Non-pigmented ciliary epithelial cell (primary cell): Measurements from ENCODE around the gene CARD14.
A peak's percentile ranks its signal among the peaks of the same experiment; 100 is the strongest.
"Not testable (repeated sequence)": the region's sequence is repeated elsewhere in the genome, so short reads cannot be mapped to it uniquely, and the experiment has no call there.

ENCODE experiments used
- DNase-seq: peaks from one replicate; pipeline ENCODE4 v3.0.0-alpha.2; 2010; ENCODE audit warnings: low read depth

Gene CARD14

DNA sequence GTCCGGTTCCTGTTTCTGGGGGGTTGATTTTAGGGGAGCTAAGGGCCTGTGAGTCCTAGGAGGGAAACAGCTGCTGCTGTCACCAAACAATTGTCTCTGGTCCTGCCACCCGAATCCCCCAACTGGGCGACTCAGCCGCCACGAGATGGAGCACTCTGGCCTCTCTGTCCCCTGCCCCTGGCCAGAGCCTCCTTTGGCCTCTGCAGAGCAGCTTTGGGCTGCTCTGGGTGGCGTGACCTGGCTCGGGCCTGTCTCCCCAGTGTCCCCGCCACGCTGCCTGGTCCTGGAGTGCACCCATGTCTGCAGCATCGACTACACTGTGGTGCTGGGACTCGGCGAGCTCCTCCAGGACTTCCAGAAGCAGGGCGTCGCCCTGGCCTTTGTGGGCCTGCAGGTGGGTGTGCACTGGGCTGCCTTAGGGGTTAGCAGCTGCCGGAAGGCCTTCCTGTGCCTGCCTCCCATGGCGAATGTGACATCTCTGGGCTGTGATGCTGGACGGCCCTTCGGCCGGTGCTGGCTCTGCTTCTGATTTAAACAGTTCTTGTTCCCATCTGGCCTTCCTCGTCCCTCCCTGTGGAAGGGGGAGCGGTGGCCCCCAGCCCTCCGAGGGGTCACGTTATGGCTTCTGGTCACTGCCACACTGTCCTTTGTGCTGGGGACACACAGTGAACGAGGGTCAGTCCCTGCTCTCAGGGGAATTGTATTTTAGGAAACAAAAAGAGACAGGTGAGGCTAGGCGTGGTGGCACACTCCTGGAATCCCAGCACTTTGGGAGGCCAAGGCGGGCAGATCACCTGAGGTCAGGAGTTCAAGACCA is 79.3 kb downstream of the CARD14 start:
- DNase-seq, result no peak

DNA sequence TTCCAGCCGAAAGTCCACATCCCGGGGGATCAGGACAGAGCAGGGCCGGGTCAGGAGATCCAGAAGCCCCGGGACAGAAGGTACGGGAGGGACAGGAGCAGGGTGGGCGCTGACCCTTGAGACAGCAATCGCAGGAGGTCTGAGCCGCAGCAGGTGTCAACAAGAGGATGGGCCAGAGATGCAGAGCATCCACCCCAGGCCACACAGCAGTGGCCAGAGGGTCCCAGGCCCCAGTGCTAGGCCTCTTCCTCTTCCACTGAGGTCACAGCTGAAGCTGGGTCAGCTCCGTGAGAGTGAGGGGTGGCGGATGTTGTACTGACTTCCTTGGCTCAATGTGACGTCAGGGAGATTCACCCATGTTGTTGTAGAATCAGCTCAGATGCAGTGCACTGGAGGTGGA is 82.1 kb downstream of the CARD14 start:
- no peak for DNase-seq

DNA sequence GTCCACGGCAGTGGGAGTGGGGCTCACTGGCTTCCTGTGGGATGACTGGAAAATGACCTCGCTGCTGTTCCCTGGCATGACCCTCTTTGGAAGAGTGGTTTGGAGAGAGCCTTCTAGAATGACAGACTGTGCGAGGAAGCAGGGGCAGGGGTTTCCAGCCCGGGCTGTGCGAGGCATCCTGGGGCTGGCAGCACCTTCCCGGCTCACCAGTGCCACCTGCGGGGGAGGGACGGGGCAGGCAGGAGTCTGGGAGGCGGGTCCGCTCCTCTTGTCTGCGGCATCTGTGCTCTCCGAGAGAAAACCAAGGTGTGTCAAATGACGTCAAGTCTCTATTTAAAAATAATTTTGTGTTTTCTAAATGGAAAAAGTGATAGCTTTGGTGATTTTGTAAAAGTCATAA is 83.0 kb downstream of the CARD14 start:
- DNase-seq, result no peak

DNA sequence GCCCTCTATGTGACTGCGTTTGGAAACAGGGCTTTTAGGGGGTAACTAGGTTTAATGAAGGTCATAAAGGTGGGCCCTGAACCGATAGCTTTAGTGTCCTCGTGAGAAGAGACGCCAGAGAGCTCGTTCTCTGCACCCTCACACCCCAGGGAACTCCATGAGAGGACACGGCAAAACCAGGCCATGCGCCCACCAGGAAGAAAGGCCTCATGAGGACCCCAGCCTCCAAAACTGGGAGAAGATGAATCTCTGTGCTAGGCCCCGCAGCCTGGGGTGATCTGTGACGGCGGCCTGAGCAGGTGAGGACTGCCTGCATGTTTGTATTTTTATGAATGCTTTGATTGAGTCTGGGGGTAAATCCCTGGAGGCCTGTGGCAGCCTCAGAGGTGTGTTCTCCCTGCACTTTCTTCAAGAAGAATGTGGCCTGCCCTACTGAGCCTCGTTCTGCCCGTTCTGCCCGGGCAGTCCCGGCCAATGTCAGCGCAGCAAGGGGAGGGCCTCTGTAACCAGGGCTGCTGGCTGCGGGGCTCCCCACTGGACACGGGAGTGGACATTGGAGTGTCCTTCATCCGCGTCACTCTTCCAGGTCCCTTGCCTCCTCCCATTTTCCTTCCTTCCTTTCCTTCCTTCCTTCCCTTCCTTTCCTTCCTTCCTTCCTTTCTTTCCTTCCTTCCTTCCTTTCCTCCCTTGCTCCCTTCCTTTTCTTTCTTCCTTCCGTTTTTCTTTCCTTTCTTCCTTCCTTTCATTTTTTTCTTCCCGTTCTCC is 84.0 kb downstream of the CARD14 start:
- no peak for DNase-seq

DNA sequence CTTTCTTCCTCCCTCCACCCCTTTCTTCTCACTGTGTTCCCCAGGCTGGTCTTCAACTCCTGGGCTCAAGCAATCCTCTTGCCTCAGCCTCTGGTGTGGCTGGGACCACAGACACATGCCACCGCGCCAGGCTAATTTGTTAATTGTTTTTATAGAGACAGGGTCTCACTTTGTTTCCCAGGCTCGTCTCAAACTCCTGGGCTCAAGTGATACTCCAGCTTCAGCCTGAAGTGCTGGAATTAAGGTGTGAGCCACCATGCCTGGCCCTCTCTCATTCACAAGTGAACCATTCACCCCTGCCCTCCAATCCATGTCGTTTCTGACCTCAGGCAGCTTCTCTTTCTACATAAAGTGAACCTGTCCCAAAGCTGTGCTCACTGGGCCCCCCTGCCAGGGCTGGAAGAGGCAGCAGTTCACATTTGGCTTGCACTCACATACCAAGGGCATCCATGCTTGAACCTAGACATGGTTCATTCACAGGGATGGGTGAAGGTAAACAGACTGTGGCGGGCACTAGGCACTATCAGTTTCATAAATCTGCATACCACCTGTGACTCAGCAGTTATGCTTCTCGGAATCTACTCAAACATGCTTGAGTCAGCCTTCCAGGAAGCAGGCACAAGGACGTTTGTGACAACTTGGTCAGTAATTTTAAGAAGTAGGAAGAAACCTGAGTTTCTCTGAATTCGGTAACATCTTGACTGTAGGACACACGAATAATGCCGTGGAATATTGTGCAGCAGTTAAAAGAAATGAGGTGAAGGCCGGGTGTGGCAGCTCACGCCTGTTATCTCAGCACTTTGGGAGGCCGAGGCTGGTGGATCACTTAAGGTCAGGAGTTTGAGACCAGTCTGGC is 84.8 kb downstream of the CARD14 start:
- DNase-seq, result peak; percentile 74

GRCh38 chr17:80256034-80256350 is 86.2 kb downstream of the CARD14 start:
- no peak for DNase-seq

DNA sequence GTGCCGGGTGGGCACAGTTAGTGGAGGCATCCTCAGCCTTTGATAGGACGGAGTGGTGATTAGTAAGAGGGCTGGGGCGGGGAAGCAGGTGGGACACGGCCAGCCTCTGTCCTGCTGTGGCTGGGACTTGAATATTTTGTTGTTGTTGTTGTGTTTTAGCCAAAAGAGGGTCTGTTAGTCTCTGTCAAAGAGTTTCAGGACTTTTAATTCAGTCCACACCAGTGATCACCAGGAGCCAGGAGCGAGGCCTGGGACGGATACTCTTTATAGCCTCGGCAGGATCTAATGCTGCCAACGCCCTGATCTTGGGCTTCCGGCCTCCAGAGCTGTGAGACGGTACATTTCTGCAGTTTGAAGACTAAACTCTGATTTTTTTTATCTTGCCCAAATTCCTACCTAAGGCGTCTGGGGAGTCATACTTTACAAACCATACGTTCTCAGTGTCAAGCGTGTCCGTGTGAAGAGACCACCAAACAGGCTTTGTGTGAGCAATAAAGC is 87.9 kb downstream of the CARD14 start:
- DNase-seq, result no peak

GRCh38 chr17:80258296-80258695 is 88.5 kb downstream of the CARD14 start:
- DNase-seq, result not testable (repeated sequence)
